Neutrophil (primary cell): Measurements from ENCODE around the gene PEX5L.

Source experiments
- H3K27ac ChIP-seq: fragments of 200-600 bp; sonication (generic); 2 replicates; pipeline ENCODE4 v1.5.1; 2016; ENCODE audit warnings: mild to moderate bottlenecking, moderate library complexity
- H3K27me3 ChIP-seq: fragments of 200-600 bp; sonication (generic); 2 replicates; pipeline ENCODE4 v1.6.0; 2016; ENCODE audit warnings: mild to moderate bottlenecking
- H3K36me3 ChIP-seq: fragments of 200-600 bp; sonication (generic); 2 replicates; pipeline ENCODE4 v1.5.1; 2017
- H3K4me1 ChIP-seq, 2 experiments: fragments of 200-600 bp in 1 of 2; sonication (generic) in 1 of 2; 1 replicate in 1 of 2; 2 replicates in 1 of 2; pipeline versions ENCODE4 v1.5.1 to v1.6.1; 2013 to 2016; ENCODE audit warnings: low read depth in 1 of 2, low read length in 1 of 2, mild to moderate bottlenecking in 1 of 2, moderate library complexity in 1 of 2; ENCODE audit not compliant: control insufficient read depth in 1 of 2, insufficient read depth in 1 of 2
- H3K4me3 ChIP-seq, 2 experiments: fragments of 200-600 bp in 1 of 2; sonication (generic) in 1 of 2; 1 replicate in 1 of 2; 2 replicates in 1 of 2; pipeline ENCODE4 v1.5.1; 2013 to 2016; ENCODE audit warnings: low read depth in 1 of 2, low read length in 1 of 2, mild to moderate bottlenecking in 1 of 2, moderate library complexity in 1 of 2
- H3K9me3 ChIP-seq: fragments of 200-600 bp; sonication (generic); 2 replicates; pipeline ENCODE4 v1.5.1; 2016
- CTCF ChIP-seq: fragments of 200-600 bp; sonication (generic); IDR thresholded peaks from 2 replicates; pipeline ENCODE4 v1.5.1; 2016; ENCODE audit warnings: antibody characterized with exemption

The PEX5L gene

GRCh38 chr3:180040966-180041365, 4.2 kb upstream of the PEX5L start:
- no peak for TF ChIP-seq CTCF
- H3K27me3 ChIP-seq = peaks cover 52% of the 10 kb centered on the region
- H3K9me3 ChIP-seq = no peaks in the 10 kb centered on the region

GRCh38 chr3:180036092-180036670, 556 bp downstream of the PEX5L start:
- peaks cover 99% of the 10 kb centered on the region for H3K27me3 ChIP-seq

More at GRCh38 chr3:180040966-180041365, 4.2 kb upstream of the PEX5L start:
- Histone ChIP-seq H3K36me3 (no peaks in the 10 kb centered on the region), H3K27ac (no peak overlapping the region), H3K4me1 (no peaks in the 10 kb centered on the region), H3K4me3 (no peak overlapping the region)

GRCh38 chr3:180026997-180027396, 9.7 kb downstream of the PEX5L start:
- H3K4me1 ChIP-seq = no peaks in the 10 kb centered on the region
- peaks cover 12% of the 10 kb centered on the region for H3K27me3 ChIP-seq
- no peak overlapping the region for H3K4me3 ChIP-seq
- H3K9me3 ChIP-seq = no peaks in the 10 kb centered on the region
- H3K36me3 ChIP-seq = no peaks in the 10 kb centered on the region
- no peak for TF ChIP-seq CTCF
- H3K27ac ChIP-seq = no peak overlapping the region

More at GRCh38 chr3:180036092-180036670, 556 bp downstream of the PEX5L start:
- H3K27ac ChIP-seq = no peak overlapping the region
- no peaks in the 10 kb centered on the region for H3K36me3 ChIP-seq
- H3K4me3 ChIP-seq = no peak overlapping the region
- no peaks in the 10 kb centered on the region for H3K4me1 ChIP-seq
- H3K9me3 ChIP-seq = no peaks in the 10 kb centered on the region
- TF ChIP-seq CTCF = no peak

GRCh38 chr3:180018543-180018942, 18.2 kb downstream of the PEX5L start:
- no peaks in the 10 kb centered on the region for H3K4me1 ChIP-seq
- no peaks in the 10 kb centered on the region for H3K36me3 ChIP-seq
- no peak overlapping the region for H3K4me3 ChIP-seq
- no peak for TF ChIP-seq CTCF
- H3K27ac ChIP-seq = no peak overlapping the region
- no peaks in the 10 kb centered on the region for H3K27me3 ChIP-seq
- no peaks in the 10 kb centered on the region for H3K9me3 ChIP-seq

GRCh38 chr3:180017846-180018245, 18.9 kb downstream of the PEX5L start:
- H3K27me3 ChIP-seq = no peaks in the 10 kb centered on the region
- no peak for TF ChIP-seq CTCF
- no peaks in the 10 kb centered on the region for H3K4me1 ChIP-seq
- H3K27ac ChIP-seq = no peak overlapping the region
- no peaks in the 10 kb centered on the region for H3K36me3 ChIP-seq
- H3K9me3 ChIP-seq = no peaks in the 10 kb centered on the region
- H3K4me3 ChIP-seq = no peak overlapping the region
